Measurements from ENCODE around the gene DOK5. TPM values are rescaled to one million over a fixed set of nuclear protein-coding genes. Genes with fewer than 3 reads are reported as not detected.

DOK5 gene
- 10 to 100 TPM in 1 of 4 donors, 1 to 10 TPM in 1, under 1 TPM in 1, not detected in 1; 0.55 to 48.6 (median 1.3) TPM for total RNA-seq

- DNase-seq = peak; percentile 8
- no peaks in the 10 kb centered on the region for H3K36me3 ChIP-seq
- H3K4me1 ChIP-seq = peaks cover 0 to 3% (median 0%) of the 10 kb centered on the region in 4 donors
- intact Hi-C loops (cut with DNase I; ENCODE audit: low total_unique reads) = no loop called here
- 15% methylated on average over 59 of the region's 71 CpGs; no CpG with 5 or more reads in 1 of the 2 donors for WGBS, 2 donors (ENCODE audit: low coverage in 1 of 2)
- H3K9me3 ChIP-seq = no peaks in the 10 kb centered on the region
- no peak within 1 kb of the TSS for H3K27ac ChIP-seq
- peak within 1 kb of the TSS; percentile 28 to 50 (median 32) for H3K4me3 ChIP-seq
- in situ Hi-C loops (cut with MboI; ENCODE audit: low pct_ligation_motif_present in 1 of 4, low pct_unique_long_range_greater_than_20kb in 1 of 4, low sequenced_read_pairs in 3 of 4) = no loop called here
- no peak for TF ChIP-seq POLR2A (IDR thresholded peaks at IDR 0.05)
- no peak for TF ChIP-seq EP300 (IDR thresholded peaks at IDR 0.05; ENCODE audit: low read depth)
- peaks cover 48% of the 10 kb centered on the region for H3K27me3 ChIP-seq
These were observed at the start of gene DOK5 for GRCh38 chr20:54475334-54476168. TSS of gene DOK5 (plus strand) at chr20:54475593. CDS start at chr20:54475947, 354 bp downstream.

- Histone ChIP-seq H3K4me3 (no peak overlapping the region), H3K27me3 (no peaks in the 10 kb centered on the region), H3K27ac (no peak overlapping the region), H3K9me3 (peaks cover 0 to 7% of the 10 kb centered on the region in 2 donors), H3K36me3 (no peaks in the 10 kb centered on the region), H3K4me1 (no peaks in the 10 kb centered on the region)
- in situ Hi-C loops (cut with MboI; ENCODE audit: low pct_ligation_motif_present in 1 of 4, low pct_unique_long_range_greater_than_20kb in 1 of 4, low sequenced_read_pairs in 3 of 4) (no loop called here), intact Hi-C loops (cut with DNase I; ENCODE audit: low total_unique reads) (no loop called here)
- 87% methylated on average over 7 of the region's 7 CpGs; no CpG with 5 or more reads in 1 of the 2 donors for WGBS, 2 donors (ENCODE audit: low coverage in 1 of 2)
- no peak for TF ChIP-seq EP300 (IDR thresholded peaks at IDR 0.05; ENCODE audit: low read depth)
- TF ChIP-seq CTCF (IDR thresholded peaks at IDR 0.05) = no peak
- TF ChIP-seq POLR2AphosphoS5 (IDR thresholded peaks at IDR 0.05) = no peak
- no peak for TF ChIP-seq POLR2A (IDR thresholded peaks at IDR 0.05)
- DNase-seq = no peak
These were observed 46.0 kb upstream of the DOK5 start for GRCh38 chr20:54429364-54429763.

GRCh38 chr20:54431156-54431944 is 44.0 kb upstream of the DOK5 start:
- H3K9me3 ChIP-seq = no peaks in the 10 kb centered on the region
- in situ Hi-C loops (cut with MboI; ENCODE audit: low pct_ligation_motif_present in 1 of 4, low pct_unique_long_range_greater_than_20kb in 1 of 4, low sequenced_read_pairs in 3 of 4) (no loop called here), intact Hi-C loops (cut with DNase I; ENCODE audit: low total_unique reads) (no loop called here)
- no peak overlapping the region for H3K4me3 ChIP-seq
- no peak for DNase-seq
- WGBS, 2 donors (ENCODE audit: low coverage in 1 of 2) = 68 to 71% methylated on average over 8 to 10 of the region's 10 CpGs
- no peak overlapping the region for H3K27ac ChIP-seq
- no peaks in the 10 kb centered on the region for H3K27me3 ChIP-seq
- no peaks in the 10 kb centered on the region for H3K36me3 ChIP-seq
- H3K4me1 ChIP-seq = no peaks in the 10 kb centered on the region
- no peak for TF ChIP-seq EP300 (IDR thresholded peaks at IDR 0.05; ENCODE audit: low read depth)
- no peak for TF ChIP-seq POLR2A (IDR thresholded peaks at IDR 0.05)
- TF ChIP-seq CTCF (IDR thresholded peaks at IDR 0.05) = no peak
- no peak for TF ChIP-seq POLR2AphosphoS5 (IDR thresholded peaks at IDR 0.05)

GRCh38 chr20:54432966-54433365 is 42.4 kb upstream of the DOK5 start:
- in situ Hi-C loops (cut with MboI; ENCODE audit: low pct_ligation_motif_present in 1 of 4, low pct_unique_long_range_greater_than_20kb in 1 of 4, low sequenced_read_pairs in 3 of 4) = no loop called here
- 90 to 100% methylated on average over 1 of the region's 1 CpG for WGBS, 2 donors (ENCODE audit: low coverage in 1 of 2)

More at GRCh38 chr20:54432966-54433365, 42.4 kb upstream of the DOK5 start:
- H3K27ac ChIP-seq = no peak overlapping the region
- no peaks in the 10 kb centered on the region for H3K36me3 ChIP-seq
- DNase-seq = no peak
- H3K4me3 ChIP-seq = no peak overlapping the region
- H3K27me3 ChIP-seq = no peaks in the 10 kb centered on the region
- no peaks in the 10 kb centered on the region for H3K9me3 ChIP-seq
- no peak for TF ChIP-seq POLR2AphosphoS5 (IDR thresholded peaks at IDR 0.05)
- TF ChIP-seq EP300 (IDR thresholded peaks at IDR 0.05; ENCODE audit: low read depth) = no peak
- TF ChIP-seq POLR2A (IDR thresholded peaks at IDR 0.05) = no peak
- no peak for TF ChIP-seq CTCF (IDR thresholded peaks at IDR 0.05)
- no peaks in the 10 kb centered on the region for H3K4me1 ChIP-seq
- intact Hi-C loops (cut with DNase I; ENCODE audit: low total_unique reads) = no loop called here
